GM23338 (cell line): ENCODE measurements around the gene PTPRN2. TPM values are rescaled to one million over a fixed set of nuclear protein-coding genes. Genes with fewer than 3 reads are reported as not detected.

ENCODE experiments used
- ATAC-seq: fragments of 200-7000 bp; cut with Tn5 transposase; 3 replicates; pipeline ENCODE4 v1.9.1; 2020
- DNase-seq: peaks from one replicate; pipeline ENCODE4 v3.0.0-alpha.2; 2015; ENCODE audit warnings: low spot score
- H2AFZ ChIP-seq: fragments of 200-600 bp; sonication (generic); 2 replicates; pipeline ENCODE4 v1.8.0; 2016; ENCODE audit warnings: antibody characterized with exemption, mild to moderate bottlenecking, moderate library complexity
- H3F3A ChIP-seq: fragments of 200-600 bp; sonication (generic); replicated peaks from 2 replicates; pipeline ENCODE4 v1.8.0; 2017; ENCODE audit warnings: antibody characterized with exemption, mixed run types, low read depth
- H3K27ac ChIP-seq: fragments of 200-600 bp; sonication (generic); 2 replicates; pipeline ENCODE4 v1.6.1; 2016; ENCODE audit warnings: low read depth
- H3K27me3 ChIP-seq: fragments of 200-600 bp; sonication (generic); 2 replicates; pipeline ENCODE4 v1.8.0; 2016; ENCODE audit warnings: mild to moderate bottlenecking, mixed run types, moderate library complexity; ENCODE audit not compliant: insufficient read depth
- H3K36me3 ChIP-seq: fragments of 200-600 bp; sonication (generic); 2 replicates; pipeline ENCODE4 v1.8.0; 2016; ENCODE audit warnings: mild to moderate bottlenecking; ENCODE audit not compliant: insufficient read depth
- H3K4me1 ChIP-seq: fragments of 200-600 bp; sonication (generic); 2 replicates; pipeline ENCODE4 v1.8.0; 2016; ENCODE audit warnings: mild to moderate bottlenecking, moderate library complexity; ENCODE audit not compliant: insufficient read depth
- H3K4me2 ChIP-seq: fragments of 200-600 bp; sonication (generic); 2 replicates; pipeline ENCODE4 v1.7.1; 2017; ENCODE audit warnings: mixed run types
- H3K4me3 ChIP-seq: fragments of 200-600 bp; sonication (generic); 2 replicates; pipeline ENCODE4 v1.6.1; 2016; ENCODE audit warnings: mixed run types
- H3K79me2 ChIP-seq: fragments of 200-600 bp; sonication (generic); replicated peaks from 2 replicates; pipeline ENCODE4 v1.8.0; 2017; ENCODE audit warnings: mild to moderate bottlenecking; ENCODE audit not compliant: insufficient read depth
- H3K9me2 ChIP-seq: fragments of 200-600 bp; sonication (generic); 2 replicates; pipeline ENCODE4 v1.8.0; 2017; ENCODE audit not compliant: insufficient read depth
- H4K20me1 ChIP-seq: fragments of 200-600 bp; sonication (generic); replicated peaks from 2 replicates; pipeline ENCODE4 v1.8.0; 2017; ENCODE audit warnings: mild to moderate bottlenecking; ENCODE audit not compliant: insufficient read depth
- H3K27ac Mint-ChIP-seq: 2 replicates; pipeline ENCODE4 v1.8.0; 2020; ENCODE audit warnings: inconsistent platforms, mild to moderate bottlenecking, moderate library complexity, mixed read lengths
- H3K27me3 Mint-ChIP-seq: 3 replicates; pipeline ENCODE4 v1.8.0; 2022; ENCODE audit warnings: low read depth, mild to moderate bottlenecking, moderate library complexity, mixed read lengths, inconsistent platforms; ENCODE audit not compliant: insufficient read depth, poor library complexity
- H3K36me3 Mint-ChIP-seq: 3 replicates; pipeline ENCODE4 v1.8.0; 2021; ENCODE audit warnings: low read depth, mild to moderate bottlenecking, inconsistent platforms, moderate library complexity, mixed read lengths
- H3K4me1 Mint-ChIP-seq: 3 replicates; pipeline ENCODE4 v1.8.0; 2020; ENCODE audit warnings: mild to moderate bottlenecking, inconsistent platforms, mixed read lengths
- H3K4me3 Mint-ChIP-seq: 3 replicates; pipeline ENCODE4 v1.8.0; 2021; ENCODE audit warnings: moderate library complexity, mild to moderate bottlenecking, inconsistent platforms, mixed read lengths
- H3K9me3 Mint-ChIP-seq: 3 replicates; pipeline ENCODE4 v1.8.0; 2020; ENCODE audit warnings: moderate library complexity, mild to moderate bottlenecking, inconsistent platforms, mixed read lengths
- CREB1 ChIP-seq: fragments of 250-450 bp; sonication (Bioruptor Pico); IDR thresholded peaks from 2 replicates; pipeline ENCODE4 v1.5.0; 2020; ENCODE audit warnings: low read depth, mild to moderate bottlenecking, moderate library complexity
- CTCF ChIP-seq, 2 experiments: fragments of 200-600 bp in 1 of 2; sonication (generic) in 1 of 2; conservative IDR thresholded peaks; 2 replicates each; pipeline versions ENCODE4 v1.5.1 to v1.6.1; 2016 to 2017; ENCODE audit warnings: antibody characterized with exemption in 2 of 2, low read depth in 2 of 2, mild to moderate bottlenecking in 2 of 2, moderate library complexity in 1 of 2
- ETS1 ChIP-seq: IDR thresholded peaks from 2 replicates; pipeline ENCODE4 v1.6.1; 2016; ENCODE audit warnings: antibody characterized with exemption
- EZH2 ChIP-seq: fragments of 200-600 bp; sonication (generic); IDR thresholded peaks from one replicate; pipeline ENCODE4 v1.8.0; 2017; ENCODE audit warnings: antibody characterized with exemption, mild to moderate bottlenecking, low read depth; ENCODE audit not compliant: unreplicated experiment
- EZH2phosphoT487 ChIP-seq: fragments of 200-600 bp; sonication (generic); IDR thresholded peaks from one replicate; pipeline ENCODE4 v1.8.1; 2018; ENCODE audit warnings: antibody characterized with exemption; ENCODE audit not compliant: unreplicated experiment
- NANOG ChIP-seq: IDR thresholded peaks from 2 replicates; pipeline ENCODE4 v1.6.1; 2016; ENCODE audit warnings: antibody characterized with exemption, borderline replicate concordance
- POLR2AphosphoS5 ChIP-seq: IDR thresholded peaks from 2 replicates; pipeline ENCODE4 v1.6.1; 2016; ENCODE audit warnings: antibody characterized with exemption, low read depth
- REST ChIP-seq: IDR thresholded peaks from one replicate; pipeline ENCODE4 v1.6.1; 2018; ENCODE audit warnings: antibody characterized with exemption; ENCODE audit not compliant: unreplicated experiment
- STAT1 ChIP-seq: IDR thresholded peaks from one replicate; pipeline ENCODE4 v1.6.1; 2016; ENCODE audit warnings: antibody characterized with exemption; ENCODE audit not compliant: unreplicated experiment
- ZNF114 ChIP-seq: fragments of 250-450 bp; sonication (Bioruptor Pico); IDR thresholded peaks from 2 replicates; pipeline ENCODE4 v1.5.0; 2020; ENCODE audit warnings: mild to moderate bottlenecking, moderate library complexity
- ZNF331 ChIP-seq: fragments of 250-450 bp; sonication (Bioruptor Pico); IDR thresholded peaks from 2 replicates; pipeline ENCODE4 v1.5.0; 2020; ENCODE audit warnings: low read depth, mild to moderate bottlenecking, moderate library complexity
- ZNF462 ChIP-seq: fragments of 250-450 bp; sonication (Bioruptor Pico); IDR thresholded peaks from 2 replicates; pipeline ENCODE4 v1.5.0; 2020; ENCODE audit warnings: mild to moderate bottlenecking, moderate library complexity
- polyA plus RNA-seq: library from polyadenylated mRNA; unstranded; fragments of >200 nt; fragmentation: Nextera tagmentation; extraction: Ambion mirVana; gene quantifications from 2 replicates; pipeline ENCODE4 v1.2.1, GENCODE V29; 2016
- total RNA-seq: library from RNA; depleted of rRNA; stranded (reverse); fragments of >200 nt; shearing (Covaris generic); gene quantifications from 2 replicates; pipeline ENCODE4 v1.2.3, GENCODE V29; 2014

PTPRN2 gene
- total and polyA plus RNA-seq, 2 experiments from 2014 or later: 0.87 to 4.0 TPM

GRCh38 chr7:158409816-158410330 lies 177.8 kb downstream of the PTPRN2 start:
- Mint-ChIP-seq H3K27me3 (peaks cover 18% of the 10 kb centered on the region), H3K4me3 (no peak overlapping the region), H3K9me3 (peaks cover 78% of the 10 kb centered on the region), H3K36me3 (peaks cover 26% of the 10 kb centered on the region), H3K4me1 (no peaks in the 10 kb centered on the region; the same call in 2 of the 3 replicates), H3K27ac (no peak overlapping the region)
- DNase-seq (no peak), ATAC-seq (no peak)
- Histone ChIP-seq H3K79me2 (no peaks in the 10 kb centered on the region), H4K20me1 (no peaks in the 10 kb centered on the region), H3K27ac (no peak overlapping the region), H2AFZ (no peak overlapping the region), H3K4me3 (no peak overlapping the region), H3K36me3 (no peaks in the 10 kb centered on the region), H3K9me2 (no peaks in the 10 kb centered on the region), H3K4me2 (no peak overlapping the region), H3F3A (no peaks in the 10 kb centered on the region), H3K27me3 (no peaks in the 10 kb centered on the region), H3K4me1 (no peaks in the 10 kb centered on the region)
- TF ChIP-seq REST (no peak), ZNF331 (CRISPR knock-in tag) (no peak), EZH2 (no peak), ZNF462 (CRISPR knock-in tag) (no peak), EZH2phosphoT487 (no peak), ETS1 (no peak), CREB1 (CRISPR knock-in tag) (no peak), NANOG (no peak), ZNF114 (CRISPR knock-in tag) (no peak), POLR2AphosphoS5 (no peak), STAT1 (no peak), CTCF (conservative IDR thresholded peaks at IDR 0.05; ENCODE audit: low read depth in 2 of 2) (no peak)
